GM19463 (cell line): Measurements from ENCODE around the gene CLCNKB.

ENCODE experiments used
- ATAC-seq: cut with Tn5 transposase; IDR thresholded peaks from one replicate; pipeline ENCODE4 v1.9.1; 2021; ENCODE audit warnings: mild to moderate bottlenecking, moderate library complexity; ENCODE audit not compliant: unreplicated experiment

Gene CLCNKB

GRCh38 chr1:16091296-16091695 lies 47.7 kb downstream of the CLCNKB start:
- ATAC-seq = no peak

- ATAC-seq = no peak
These were observed 48.7 kb downstream of the CLCNKB start for GRCh38 chr1:16092097-16092922.

- ATAC-seq = no peak
These were observed 49.4 kb downstream of the CLCNKB start for GRCh38 chr1:16092923-16093511.

- ATAC-seq = no peak
These were observed 50.0 kb downstream of the CLCNKB start for GRCh38 chr1:16093611-16094010.

- no peak for ATAC-seq
These were observed 51.0 kb downstream of the CLCNKB start for GRCh38 chr1:16094453-16095158.

- no peak for ATAC-seq
These were observed 51.9 kb downstream of the CLCNKB start for GRCh38 chr1:16095447-16095846.

GRCh38 chr1:16099412-16099811 lies 55.8 kb downstream of the CLCNKB start:
- ATAC-seq = no peak

- no peak for ATAC-seq
These were observed 58.0 kb downstream of the CLCNKB start for GRCh38 chr1:16101623-16102022.
